T-helper 1 cell (primary cell): ENCODE measurements around the gene TRERF1.
"Not testable (repeated sequence)": the region's sequence is repeated elsewhere in the genome, so short reads cannot be mapped to it uniquely, and the experiment has no call there.

Source experiments
- DNase-seq, 5 donors: peaks; one replicate each; pipeline ENCODE4 v3.0.0-alpha.2; 2012 to 2020

The TRERF1 gene

DNA sequence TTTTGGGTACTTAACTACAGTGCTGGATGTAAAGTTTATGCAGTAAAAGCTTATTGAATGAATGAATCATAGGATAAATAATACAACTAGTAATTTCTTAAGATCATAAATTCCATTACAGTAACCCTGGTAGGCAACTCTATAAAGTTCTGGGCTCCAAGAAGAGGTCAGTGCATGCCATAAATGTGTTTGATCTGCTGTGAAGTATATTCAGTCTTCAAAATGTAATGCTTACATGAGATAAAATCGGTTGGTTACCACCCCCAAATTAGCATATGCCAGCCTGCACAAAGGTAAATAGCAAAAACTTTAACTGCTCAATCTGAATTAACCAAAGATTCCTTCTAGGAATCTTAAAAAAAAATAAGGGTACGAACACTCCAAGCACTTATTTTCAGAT, 244.2 kb downstream of the TRERF1 start:
- DNase-seq = not testable (repeated sequence)

DNA sequence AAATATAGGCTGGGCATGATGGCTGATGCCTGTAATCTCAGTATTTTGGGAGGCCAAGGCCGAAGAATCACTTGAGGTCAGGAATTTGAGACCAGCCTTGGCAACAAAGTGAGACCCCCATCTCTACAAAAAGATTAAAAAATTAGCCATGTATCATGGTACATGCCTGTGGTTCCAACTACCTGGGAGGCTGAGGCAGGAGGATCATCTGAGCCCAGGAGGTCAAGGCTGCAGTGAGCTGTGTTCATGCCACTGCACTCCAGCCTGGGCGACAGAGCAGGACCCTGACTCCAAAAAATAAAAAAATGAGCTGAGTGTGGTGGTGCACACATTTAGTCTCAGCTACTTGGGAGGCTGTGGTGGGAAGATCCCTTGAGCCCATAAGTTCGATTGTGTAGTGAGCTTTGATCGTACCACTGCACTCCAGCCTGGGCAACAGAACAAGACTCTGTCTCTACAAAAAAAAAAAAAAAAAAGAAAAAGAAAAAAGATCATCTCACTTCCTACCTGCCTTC, 246.9 kb downstream of the TRERF1 start:
- DNase-seq = no peak

DNA sequence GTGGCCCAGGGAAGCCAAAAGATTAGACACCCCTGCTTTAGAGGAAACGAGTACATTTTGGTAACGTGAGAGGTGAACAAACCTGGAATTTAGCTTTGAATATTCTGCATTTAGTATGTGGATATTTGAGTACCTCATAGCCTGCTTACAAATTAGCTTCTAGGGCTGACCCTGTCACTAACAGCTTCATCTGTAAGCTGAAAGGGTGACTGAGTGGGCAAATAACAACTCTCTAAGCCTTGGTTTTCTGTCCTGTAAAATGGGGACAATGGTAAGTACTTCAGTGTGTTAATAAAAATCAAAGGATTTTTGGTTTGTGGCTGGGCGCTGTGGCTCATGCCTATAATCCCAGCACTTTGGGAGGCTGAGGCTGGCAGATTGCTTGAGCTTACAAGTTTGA, 248.5 kb downstream of the TRERF1 start:
- no peak for DNase-seq

DNA sequence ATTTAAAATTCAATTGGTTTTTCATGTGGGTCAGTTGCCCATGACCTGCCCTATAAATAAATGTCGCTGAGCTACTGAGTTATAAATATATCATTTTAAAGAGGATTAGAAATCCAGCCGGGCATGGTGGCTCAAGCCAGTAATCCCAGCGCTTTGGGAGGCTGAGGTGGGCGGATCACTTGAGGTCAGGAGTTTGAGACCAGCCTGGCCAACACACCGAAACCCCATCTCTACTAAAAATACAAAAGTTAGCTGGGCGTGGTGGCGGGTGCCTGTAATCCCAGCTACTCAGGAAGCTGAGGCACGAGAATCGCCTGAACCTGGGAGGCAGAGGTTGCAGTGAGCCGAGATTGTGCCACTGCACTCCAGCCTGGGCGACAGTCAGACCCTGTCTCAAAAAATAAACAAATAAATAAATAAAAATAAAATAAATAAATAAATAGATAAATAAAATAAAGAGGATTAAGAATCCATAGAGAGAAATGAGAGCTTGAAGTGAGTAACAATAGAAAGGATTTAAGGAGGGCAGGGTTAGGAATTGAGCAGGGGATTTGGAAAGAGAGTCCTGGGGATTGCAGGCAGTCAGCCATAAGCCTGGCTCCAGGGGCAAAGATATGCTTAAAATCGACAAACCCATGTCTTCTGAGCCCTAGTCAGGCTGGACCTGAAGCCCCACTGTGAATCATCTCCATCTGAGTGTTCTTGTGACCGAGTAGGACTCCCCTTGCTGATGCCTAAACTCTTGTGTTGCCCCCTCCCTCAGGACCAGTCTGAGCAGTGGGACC, 249.4 kb downstream of the TRERF1 start:
- not testable (repeated sequence) for DNase-seq

DNA sequence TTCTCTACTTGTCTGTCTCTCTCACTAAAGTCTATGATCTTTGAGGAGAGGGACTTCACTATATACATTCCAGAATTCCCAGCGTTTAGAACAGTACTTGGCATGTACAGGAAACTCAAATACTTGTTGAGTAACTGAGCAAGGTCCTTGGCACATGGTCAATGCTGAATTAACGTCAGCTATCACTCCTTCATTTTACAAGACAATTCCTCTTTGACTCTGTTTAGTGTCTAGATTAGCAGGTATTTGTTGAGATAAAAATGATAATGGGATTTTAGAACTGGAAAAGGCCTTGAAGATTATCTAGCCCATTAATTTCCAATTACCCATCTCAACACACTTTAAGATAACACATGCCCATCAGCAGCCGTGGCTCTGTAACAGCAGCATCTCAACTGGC, 250.3 kb downstream of the TRERF1 start:
- DNase-seq = no peak

DNA sequence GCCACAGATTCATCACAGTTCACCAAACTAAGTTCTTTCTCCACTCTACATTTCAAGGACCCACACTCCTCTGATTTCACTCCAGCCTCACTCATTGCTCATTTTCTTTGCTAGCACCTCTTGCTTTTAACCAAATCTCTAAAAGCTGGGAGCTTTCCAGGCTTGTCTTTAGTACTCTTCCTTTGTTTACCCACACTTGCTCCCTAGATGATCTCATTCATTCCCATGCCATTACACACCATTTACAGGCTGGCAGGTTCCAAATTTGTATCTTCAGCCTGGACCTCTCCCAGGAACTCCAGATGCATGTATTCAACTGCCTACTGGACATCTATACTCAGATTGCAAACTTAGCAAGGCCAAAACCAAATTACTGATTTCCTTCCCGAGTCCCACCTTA, 251.7 kb downstream of the TRERF1 start:
- DNase-seq = no peak

DNA sequence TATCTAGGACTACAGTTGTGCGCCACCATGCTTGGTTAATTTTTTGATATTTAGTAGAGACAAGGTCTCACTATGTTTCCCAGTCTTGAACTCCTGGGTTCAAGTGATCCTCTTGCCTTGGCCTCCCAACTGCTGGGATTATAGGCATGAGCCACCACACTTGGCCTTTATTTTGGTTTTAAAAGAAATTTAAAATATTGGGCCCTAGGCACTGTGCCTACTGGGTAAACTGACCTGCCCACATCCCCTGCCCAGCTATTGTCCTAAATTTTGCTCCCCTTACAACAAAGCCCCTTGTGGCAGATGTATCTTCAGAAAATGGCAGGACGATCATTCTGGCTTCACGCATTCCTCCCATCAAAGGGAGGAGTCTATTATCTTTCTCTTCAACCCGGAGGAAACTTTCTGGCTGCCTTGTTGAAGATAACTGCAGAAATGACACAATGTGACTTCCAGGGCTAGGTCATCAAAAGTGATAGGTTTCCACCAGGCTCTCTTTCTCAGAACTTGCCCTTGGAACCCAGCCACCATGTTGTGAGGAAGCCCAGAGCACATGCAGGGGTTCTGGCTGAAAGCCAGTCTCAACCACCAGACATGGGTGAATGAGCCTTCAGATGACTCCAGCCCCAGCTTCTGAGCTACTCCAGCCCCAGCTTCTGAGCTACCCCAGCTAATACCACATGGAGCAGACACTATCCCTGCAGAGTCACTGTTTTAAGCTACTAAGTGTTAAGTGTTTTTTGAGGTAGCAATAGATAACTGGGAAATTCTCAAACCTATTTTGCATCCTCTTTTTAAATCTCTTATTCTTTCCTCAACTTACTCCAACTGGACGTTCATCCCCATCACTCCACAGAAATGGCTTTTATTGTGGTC, 252.4 kb downstream of the TRERF1 start:
- DNase-seq = no peak

DNA sequence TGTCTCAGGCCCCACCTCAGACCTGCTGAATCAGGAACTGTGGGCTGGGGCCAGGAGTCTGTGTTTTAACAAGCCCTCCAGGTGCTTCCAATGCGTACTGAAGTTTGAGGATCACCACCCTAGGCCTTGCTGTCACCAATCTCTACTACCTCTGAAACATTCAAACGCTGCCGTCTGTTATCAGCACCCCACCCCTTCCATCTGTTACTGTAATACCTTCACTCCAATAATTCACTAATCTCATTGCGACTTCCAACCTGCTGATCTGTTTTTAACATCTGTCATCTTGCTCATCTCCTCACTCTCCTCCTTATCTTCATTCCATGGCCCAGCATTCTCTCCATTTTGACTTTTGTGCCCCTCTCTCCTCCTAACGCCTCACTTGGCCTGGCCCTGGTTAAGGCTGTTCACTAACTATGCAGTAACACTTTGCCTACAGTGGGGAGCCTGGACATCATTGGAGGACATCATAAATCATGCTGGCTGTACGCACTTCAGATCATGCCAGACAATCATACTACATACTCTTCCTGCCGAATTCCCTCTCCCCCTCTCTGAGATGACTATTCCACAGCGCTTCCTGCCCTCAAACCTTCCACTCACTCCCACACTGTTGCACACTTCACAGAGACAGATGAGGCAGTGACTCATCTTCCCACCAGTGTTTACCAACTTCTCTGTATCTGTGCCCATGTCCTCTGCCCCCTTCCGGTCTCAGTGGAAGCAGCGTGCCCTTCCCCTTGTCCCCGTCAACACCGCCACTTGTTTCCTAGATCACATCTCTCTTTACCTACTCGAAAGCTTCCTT, 254.0 kb downstream of the TRERF1 start:
- peak in 1 of 5 donors; percentile 43 for DNase-seq

DNA sequence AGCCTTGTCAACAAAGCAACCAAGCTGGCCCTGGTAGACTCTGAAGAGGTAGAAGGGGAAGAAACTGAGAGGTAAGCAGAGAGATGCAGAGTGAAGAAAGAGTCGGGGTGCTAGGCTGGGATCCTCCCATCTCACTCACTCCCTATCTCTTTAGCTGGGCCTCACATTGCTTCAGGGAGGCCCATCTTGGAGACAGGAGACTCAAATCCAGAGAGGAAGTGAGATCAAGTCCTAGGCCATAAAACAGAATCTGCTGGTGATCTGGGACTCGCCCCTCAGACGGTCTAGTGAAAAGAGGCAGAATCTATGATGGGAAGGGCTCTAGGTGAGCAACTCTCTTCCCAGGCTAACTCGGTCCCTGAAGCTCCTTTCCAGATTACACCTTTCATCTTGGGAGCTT, 256.3 kb downstream of the TRERF1 start:
- no peak for DNase-seq

DNA sequence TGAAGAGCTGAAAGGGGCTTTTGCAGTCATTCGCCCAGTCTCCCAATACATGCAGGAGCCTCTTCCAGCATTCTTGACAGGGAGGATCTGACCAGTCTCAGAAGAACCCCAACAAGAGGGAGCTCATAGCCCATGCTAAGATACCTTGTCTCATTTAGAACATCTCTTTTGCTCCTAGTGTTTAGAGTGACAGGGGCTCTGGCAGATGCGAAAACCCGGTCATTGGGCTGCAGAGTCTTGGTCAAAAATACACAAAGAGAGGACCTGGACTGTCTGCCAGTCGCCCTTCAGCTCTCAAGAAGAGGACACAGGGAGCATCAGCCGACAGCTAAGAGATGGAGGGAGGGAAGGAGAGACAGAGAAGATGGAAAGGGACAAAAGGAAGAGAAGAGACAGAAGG, 257.7 kb downstream of the TRERF1 start:
- DNase-seq = no peak

DNA sequence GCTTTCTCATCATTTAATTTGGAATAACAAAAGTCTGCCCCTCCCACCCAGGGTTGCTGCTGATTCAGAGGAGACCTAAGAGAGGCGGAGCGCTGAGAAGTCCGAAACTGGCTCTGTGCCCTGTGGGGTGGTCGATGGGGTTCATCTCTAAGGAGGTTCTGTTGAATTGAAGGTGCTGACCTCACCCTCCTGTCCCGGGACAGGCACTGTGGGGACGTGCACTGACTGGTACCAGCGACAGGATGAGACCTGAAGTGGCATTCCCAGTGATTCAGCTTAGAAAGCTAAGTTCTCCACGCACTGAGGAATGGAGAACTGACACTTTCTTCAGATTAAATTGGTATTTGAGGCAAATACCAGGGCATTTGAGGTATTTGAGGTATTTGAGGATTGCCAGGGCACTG, 258.2 kb downstream of the TRERF1 start:
- no peak for DNase-seq

DNA sequence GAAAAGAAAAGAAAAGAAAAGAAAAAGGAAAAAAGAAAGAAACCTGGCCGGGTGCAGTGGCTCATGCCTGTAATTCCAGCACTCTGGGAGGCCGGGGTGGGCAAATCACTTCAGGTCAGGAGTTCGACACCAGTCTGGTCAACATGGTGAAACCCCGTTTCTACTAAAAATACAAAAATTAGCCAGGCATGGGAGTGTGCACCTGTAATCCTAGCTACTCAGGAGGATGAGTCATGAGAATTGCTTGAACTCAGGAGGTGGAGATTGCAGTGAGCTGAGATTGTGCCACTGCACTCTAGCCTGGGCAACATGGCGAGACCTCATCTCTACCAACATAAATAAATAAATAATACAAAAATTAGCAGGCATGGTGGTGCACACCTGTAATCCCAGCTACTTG, 259.3 kb downstream of the TRERF1 start:
- not testable (repeated sequence) for DNase-seq

DNA sequence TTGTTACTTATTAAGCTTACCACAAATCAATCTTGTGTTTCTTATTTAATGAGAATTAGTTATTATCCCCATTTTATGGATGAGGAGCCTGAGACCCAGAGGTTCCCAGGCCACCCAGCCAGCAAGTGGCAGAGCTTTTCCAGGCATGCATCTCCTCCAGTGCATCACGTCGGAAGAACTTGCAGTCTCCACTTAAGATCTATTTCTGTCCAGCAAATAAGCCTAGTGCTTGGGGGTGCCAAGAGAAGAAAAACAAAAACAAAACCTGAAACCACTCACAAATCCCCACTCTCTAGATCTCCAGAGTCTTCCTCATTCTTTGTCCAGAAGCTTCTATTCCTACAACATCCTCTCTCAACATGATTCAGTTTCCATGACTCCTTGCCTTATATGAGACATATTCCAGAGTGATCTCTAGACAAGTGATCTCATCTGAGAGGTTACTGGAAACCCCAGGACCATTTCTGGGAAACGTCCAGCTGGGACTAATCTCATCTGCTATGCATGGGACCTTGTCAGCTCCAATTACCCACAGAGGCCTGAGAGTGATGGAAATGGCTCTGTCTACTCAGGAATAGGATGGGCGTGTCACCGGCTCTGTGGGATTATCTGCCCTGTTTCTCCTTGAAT, 261.1 kb downstream of the TRERF1 start:
- DNase-seq = no peak

DNA sequence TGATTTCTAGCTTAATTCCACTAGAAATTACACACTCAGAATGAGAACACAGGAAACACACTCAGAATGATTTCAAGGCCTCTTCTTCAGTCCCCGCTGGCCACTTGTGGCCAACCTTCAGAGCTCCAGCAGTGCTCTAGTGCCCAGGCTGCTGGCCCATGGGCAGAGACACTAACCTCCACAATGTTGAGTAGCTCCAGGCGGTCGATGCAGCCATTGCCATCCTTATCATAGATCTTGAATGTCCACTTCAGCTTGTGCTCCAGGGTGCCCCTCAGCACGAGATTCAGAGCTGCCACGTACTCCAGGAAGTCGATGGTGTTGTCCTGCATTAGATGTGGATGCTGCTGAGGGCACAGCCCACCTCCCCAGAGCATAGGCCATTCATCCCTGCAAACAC, 263.3 kb downstream of the TRERF1 start:
- DNase-seq = no peak

DNA sequence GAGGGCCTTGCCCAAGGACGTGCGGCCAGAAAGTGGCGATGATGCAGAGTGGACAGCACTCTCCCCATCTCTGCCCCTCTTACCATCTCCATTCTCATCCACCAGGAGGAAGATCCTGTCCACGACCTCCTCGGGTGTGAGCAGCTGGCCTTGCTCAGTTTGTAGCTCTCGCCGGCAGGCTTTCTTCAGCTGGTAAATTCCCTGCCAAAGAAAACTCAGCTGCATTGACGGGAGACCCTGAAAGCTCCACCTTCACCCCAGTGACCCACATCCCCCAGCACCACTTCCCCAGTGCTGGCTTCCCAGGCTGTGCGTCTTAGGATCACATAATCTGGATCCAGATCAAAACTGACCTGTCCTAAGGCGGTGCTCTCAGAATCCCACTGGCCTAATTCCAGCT, 266.1 kb downstream of the TRERF1 start:
- DNase-seq = no peak

DNA sequence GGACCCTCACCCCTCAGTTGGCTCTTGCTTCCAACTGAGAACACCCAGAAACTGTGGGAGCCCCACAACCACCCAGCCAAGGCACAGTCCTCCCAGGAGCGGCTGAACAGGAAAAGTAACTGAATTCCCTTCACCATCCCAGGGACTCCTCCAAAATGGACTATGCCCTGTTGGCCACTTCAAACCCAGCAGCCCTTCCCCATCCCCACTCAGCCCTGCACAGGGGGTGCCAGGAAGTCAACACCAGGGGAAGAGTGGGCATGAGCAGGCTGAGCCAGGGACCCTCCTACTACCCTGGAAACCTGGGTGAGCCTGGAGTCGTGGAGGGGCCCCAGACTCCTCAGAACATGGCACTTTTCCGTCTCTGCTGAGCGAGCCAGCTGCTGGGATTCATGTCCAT, 267.3 kb downstream of the TRERF1 start:
- DNase-seq = no peak

DNA sequence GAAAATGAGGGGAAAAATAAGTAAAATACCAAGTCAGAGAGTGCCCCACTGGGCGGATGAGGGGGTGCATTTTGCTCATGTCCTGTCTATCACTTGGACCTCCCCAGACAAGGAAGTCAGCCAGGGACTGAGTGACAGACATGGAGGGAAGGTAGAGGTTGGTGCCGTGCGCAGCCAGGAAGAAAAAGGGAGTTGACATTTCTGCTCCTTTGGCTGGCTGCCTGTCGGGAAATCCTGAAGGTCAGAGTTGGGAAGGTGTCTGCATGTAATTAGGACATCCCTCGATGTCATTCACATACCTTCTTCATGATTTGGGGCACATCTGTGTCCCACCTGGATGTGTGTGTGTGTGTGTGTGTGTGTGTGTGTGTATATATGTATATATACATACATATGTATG, 269.6 kb downstream of the TRERF1 start:
- DNase-seq = no peak

DNA sequence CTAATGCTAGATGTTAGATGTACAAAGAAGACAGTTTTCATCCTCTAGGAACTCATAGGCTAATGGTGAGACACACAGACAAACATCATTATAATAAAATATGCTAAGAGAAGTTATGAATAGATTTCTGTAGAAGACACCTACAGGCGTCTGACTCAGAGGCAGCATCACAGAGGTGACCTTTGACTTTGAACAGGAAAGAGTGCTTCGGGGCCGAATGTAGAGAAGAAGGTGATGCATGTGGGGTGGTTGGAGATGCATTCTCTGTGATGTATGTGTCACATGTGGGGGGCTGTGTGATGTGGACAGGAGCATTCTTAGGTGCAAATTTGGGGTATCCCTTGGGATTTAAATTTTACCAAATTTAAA, 271.8 kb downstream of the TRERF1 start:
- no peak for DNase-seq

DNA sequence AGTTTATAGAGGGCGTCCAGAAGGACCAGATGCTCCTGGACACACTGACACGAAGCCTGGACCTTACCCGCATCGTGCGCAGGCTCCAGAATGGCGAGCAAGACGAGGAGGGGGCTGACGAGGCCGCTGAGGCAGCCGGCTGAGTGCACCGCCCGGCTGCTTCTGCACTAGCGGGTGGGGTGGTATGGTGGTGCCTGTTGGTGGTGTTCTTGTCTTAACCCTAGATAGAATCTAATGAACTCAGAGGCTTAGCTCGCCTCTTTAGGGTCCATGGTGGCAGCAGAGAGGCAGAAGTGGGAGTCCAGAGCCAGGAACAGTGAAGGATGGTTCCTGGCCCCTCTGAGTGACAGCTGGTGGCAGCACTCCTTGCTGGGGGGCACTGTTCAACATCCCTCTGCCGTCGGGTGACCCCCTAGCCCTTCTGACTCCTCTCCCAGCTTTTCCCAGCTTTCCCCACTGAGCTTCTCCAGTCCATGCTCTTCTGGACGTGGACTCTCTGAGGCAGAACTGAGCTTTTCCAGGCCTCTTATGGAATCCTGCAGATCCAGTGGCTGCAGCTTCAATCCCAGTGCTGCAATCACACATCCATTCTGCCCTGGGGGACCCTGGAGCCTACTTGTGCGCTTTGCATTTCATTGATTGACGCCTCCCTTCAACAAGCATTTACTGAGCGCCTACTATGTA, 272.3 kb downstream of the TRERF1 start:
- DNase-seq = no peak

DNA sequence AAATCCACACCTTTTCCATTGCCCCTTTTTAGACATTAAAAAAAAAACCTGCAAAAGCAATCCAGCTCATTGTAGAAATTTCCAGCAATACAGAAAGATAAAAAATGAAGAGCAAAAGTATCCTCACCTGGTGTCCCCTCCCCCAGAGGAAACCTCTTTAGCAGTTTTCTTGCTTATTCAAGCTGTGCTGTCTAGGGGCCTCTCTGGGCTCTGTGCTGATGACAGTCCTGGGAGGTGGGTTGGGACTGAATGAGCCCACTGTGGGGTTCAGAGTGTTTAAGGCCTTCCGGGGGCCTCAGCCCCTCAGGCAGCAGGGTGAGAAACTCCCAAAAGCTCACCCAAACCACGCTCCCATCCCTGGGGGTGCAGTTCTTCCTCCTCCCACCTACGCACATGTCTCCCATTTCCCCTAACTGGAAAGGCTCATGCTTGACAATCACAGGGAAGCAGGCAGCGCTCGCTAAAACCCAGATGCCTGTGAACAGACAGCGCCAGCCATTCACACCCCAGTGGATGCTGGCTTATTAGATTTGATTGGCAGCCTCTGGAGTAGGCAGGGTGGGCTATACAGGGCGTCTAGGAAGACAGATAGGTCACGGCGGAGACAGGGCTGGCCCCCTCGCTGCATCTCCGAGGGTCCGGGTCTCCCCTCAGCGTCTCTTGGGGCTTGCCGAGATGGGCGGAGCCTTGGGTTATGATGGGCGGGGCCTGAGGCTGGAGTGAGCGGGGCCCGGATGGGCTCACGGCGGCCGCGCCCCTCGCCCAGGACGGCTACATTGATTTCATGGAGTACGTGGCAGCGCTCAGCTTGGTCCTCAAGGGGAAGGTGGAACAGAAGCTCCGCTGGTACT, 274.0 kb downstream of the TRERF1 start:
- no peak for DNase-seq

DNA sequence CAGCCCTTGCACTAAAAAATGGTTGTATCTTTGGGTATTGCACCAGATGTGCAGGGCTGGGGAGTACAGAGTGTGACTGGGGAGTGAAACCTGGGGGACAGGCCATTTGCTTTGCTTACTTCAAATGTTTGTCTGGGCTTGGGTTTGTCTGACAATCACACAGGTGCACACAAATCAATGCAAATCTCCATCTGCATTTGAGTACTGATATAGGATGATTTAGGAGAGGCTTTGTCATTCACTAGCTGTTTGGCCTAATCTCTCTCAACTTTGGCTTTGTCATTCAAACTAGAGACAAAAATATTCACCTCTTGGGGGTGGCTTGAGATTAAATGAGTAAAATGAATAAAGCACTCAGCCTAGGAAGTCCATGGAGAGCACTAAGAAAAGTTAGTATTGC, 274.7 kb downstream of the TRERF1 start:
- DNase-seq = no peak
